NB4 (cell line): Measurements from ENCODE around the gene ANKRD2.

Source experiments
- CTCF ChIP-seq: IDR thresholded peaks from one replicate; pipeline ENCODE4 v1.5.1; 2012; ENCODE audit warnings: low read depth, low read length
- MAX ChIP-seq: IDR thresholded peaks from 2 replicates; pipeline ENCODE4 v1.6.1; 2011; ENCODE audit warnings: low read depth, low read length

GRCh38 chr10:97534746-97535367 is 37.7 kb upstream of the ANKRD2 start:
- TF ChIP-seq CTCF (peak; percentile 87), MAX (no peak)
